Epithelial cell of proximal tubule (primary cell): ENCODE data around the gene CD93. TPM values are rescaled to one million over a fixed set of nuclear protein-coding genes. Genes with fewer than 3 reads are reported as not detected.

Source experiments
- DNase-seq: peaks from one replicate; pipeline ENCODE4 v3.0.0-alpha.2; 2011; ENCODE audit warnings: low read depth
- H3K4me3 ChIP-seq: 2 replicates; pipeline ENCODE4 v1.5.1; 2011; ENCODE audit warnings: low read depth, mild to moderate bottlenecking, low read length
- total RNA-seq: library from RNA; depleted of rRNA; stranded (reverse); fragments of >200 nt; gene quantifications from 2 replicates; pipeline ENCODE4 v1.2.3, GENCODE V29; 2015
- TF ChIP-seq, protein P1 (sequence below): conservative IDR thresholded peaks from 2 replicates; pipeline ENCODE4 v1.5.1; 2012; ENCODE audit warnings: low read depth, mild to moderate bottlenecking, low read length

The CD93 gene
- total RNA-seq, 1 donor from 2014 or later: 0.06 TPM

DNA sequence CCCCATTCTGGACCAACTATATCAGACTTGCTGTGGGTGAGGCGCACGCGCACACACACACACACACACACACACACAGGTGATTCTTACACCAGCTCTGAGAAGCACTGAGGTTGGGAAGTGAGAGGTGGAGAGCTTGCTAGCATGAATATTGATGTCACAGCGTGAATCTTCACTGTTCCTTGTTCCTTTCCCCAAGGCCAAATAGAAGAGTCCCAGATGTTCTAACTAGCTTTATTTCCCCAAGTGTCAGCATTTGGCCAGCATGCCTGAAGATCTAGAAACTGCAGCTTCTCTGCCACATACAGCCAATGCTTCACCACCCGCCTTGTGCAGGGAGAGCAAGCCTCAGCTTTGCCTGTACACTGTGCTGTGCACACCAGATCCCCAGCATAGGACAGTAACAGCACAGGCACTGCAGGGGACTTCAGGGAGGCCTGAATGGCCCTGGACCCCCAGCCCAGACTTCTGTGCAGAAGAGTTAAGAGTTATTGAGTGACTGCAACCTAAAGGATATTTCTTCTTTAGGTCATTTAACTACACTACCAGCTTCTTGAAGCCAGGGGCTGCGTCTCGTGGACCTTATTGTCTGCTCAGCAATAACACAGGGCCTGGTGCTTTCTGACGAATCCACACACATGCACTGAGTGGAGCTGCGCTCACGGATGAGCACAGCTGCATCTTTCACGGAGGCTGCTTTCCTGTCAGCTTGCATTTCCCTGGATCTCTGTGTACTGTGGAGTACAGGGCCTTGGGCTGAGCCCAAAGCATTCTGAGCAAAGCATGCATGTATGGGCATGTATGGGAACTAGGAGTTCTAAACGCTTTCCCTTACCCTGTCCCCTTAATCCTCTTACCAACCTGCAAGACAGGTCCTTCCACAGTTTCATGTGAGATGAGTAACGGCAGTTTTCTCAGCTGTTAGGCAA, 13.9 kb upstream of the CD93 start:
- DNase-seq: no peak
- TF ChIP-seq, protein P1, sequence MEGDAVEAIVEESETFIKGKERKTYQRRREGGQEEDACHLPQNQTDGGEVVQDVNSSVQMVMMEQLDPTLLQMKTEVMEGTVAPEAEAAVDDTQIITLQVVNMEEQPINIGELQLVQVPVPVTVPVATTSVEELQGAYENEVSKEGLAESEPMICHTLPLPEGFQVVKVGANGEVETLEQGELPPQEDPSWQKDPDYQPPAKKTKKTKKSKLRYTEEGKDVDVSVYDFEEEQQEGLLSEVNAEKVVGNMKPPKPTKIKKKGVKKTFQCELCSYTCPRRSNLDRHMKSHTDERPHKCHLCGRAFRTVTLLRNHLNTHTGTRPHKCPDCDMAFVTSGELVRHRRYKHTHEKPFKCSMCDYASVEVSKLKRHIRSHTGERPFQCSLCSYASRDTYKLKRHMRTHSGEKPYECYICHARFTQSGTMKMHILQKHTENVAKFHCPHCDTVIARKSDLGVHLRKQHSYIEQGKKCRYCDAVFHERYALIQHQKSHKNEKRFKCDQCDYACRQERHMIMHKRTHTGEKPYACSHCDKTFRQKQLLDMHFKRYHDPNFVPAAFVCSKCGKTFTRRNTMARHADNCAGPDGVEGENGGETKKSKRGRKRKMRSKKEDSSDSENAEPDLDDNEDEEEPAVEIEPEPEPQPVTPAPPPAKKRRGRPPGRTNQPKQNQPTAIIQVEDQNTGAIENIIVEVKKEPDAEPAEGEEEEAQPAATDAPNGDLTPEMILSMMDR: no peak

DNA sequence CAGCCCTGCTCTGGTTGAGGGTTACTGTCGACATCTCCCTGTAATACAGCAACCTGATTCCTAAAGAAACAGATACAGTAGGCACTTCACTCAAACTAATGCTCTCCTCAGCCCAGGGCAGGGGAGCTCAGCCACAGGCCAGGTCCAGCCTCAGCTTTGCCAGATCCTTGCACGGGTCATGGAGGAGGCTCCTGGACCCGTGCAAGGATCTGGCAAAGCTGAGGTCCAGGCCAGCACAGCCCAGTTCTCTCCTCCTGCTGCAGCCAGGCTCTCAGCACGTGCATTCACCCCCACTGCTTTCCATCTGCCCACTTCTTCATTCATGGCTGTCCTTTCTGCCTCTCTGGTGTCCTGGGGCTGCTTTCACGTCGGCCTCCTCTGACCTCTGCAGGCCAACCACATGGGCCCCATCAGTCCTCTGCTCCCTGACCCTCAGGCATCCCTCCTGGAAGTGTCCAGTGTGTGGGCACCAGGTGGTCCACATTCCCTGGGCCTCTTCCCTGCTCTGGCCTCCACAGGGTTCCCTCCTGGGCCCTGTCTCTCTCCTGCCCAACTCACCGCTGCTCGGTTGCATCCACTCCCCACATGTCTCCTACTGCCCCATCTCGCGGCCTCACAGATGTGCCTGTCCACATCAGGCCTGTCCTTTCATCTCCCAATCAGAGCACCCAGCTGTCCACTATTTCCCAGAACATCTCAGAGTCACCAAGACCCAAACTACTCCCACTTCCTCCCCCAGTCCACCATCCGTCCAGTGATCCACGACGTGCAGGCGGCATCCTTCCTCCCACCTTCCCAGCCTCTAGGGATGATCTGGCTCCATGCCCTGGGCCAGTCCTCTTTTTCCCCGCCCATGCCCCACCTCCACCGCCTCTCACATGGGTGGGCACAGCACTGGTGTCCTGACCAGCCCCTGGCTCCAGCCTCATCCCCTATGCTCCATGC, 11.8 kb upstream of the CD93 start:
- H3K4me3 ChIP-seq: no peak overlapping the region
- DNase-seq: no peak
- TF ChIP-seq, protein P1: no peak

More for the DNA sequence above, 13.9 kb upstream of the CD93 start:
- no peak overlapping the region for H3K4me3 ChIP-seq

DNA sequence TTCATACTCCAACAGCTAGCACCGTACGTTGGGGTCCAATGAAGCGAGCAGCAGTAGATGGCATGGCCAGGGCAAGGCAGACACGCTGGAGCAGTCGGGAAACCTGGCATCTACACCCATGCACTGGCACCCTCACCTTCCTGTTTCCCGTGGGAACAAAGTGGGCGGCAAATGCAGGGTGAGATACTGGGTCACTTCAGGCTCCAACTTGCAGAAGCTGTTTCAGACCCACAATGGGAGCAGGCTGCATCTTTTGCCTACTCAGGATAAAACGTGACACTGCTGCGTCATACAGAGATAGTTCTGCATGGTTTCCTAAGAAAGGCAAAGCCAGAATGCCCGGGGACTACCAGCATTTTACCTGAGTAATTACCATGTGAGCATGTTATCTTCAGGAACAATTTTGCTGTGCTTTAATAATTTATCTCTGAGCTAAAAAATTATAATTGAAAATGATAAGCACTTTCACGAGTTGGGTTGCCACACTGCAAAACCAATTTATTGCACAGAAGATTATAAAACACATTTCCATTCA, 10.9 kb upstream of the CD93 start:
- no peak for DNase-seq
- TF ChIP-seq, protein P1: no peak

DNA sequence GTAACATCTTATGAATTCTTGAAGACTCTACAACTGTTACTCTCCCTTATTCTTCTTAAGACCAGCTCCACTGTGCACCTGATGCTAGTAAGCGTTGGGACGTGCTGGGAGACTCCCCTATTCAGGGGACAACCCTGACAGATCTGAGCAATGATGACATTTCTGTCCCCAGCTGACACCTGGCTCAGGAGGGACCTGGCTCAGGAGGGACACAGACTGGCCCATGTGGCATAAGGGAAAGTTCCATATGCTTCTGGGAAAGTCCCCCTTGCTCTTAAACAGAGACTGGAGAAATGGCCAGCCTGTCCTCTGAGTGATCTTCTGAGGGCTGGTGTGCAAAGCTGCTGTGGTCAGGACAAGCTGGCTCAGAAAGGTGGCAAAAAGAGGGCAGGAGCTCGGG, 10.0 kb upstream of the CD93 start:
- TF ChIP-seq, protein P1: no peak
- no peak overlapping the region for H3K4me3 ChIP-seq
- DNase-seq: no peak

More for the DNA sequence above, 10.9 kb upstream of the CD93 start:
- H3K4me3 ChIP-seq: no peak overlapping the region

DNA sequence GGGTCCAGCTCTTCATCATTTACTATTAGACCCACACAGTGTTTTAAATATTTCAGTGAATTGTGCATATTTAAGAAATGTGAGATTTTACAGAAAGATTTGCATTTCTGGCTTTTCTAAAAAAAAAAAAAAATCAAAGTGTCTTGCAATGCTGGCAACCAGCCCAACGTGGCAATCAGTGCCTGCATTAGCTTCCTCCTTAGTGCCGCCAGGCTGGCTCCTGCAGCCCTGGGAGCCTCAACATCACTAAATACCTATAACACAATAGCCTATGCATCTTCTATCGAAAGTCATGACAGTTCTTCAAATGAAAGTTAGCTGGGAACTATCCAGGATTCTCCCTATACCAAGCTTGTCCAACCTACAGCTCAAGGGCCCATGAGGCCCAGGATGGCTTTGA, 9.4 kb upstream of the CD93 start:
- TF ChIP-seq, protein P1: no peak
- H3K4me3 ChIP-seq: no peak overlapping the region
- no peak for DNase-seq

DNA sequence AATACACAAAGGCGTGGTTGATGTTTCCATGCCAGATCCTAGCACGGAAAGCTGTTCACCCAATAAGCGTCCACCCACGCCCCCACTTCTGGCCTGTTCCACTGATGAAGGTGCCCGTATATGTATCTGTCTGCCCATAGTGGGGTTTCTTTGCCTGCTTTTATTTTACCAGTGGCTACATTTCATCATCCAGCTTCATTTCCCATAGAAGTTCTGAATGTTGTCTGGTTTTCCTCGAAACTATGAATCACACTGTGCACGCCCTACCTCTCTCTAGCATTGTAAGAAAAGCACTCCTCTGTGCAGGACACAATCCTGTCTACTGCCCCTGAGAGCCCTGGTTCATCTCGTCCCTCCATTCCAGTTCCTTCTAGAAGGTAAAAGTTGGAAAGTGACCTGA, 8.8 kb upstream of the CD93 start:
- no peak overlapping the region for H3K4me3 ChIP-seq
- TF ChIP-seq, protein P1: no peak
- DNase-seq: no peak
